CD4-positive, alpha-beta T cell (primary cell): ENCODE measurements around the gene CCPG1. TPM values are rescaled to one million over a fixed set of nuclear protein-coding genes. Genes with fewer than 3 reads are reported as not detected.

Experiments
- ATAC-seq: fragments of 200-7000 bp; cut with Tn5 transposase; one replicate; pipeline ENCODE4 v1.10.0; 2022; ENCODE audit warnings: mild to moderate bottlenecking; ENCODE audit not compliant: poor library complexity
- CTCF ChIA-PET: fragments of 350-600 bp; sonication (Branson Sonifier 250); formaldehyde crosslinking; loops from one replicate; lab custom pipeline; 2021; ENCODE audit warnings: antibody characterized with exemption, inconsistent platforms; lab: Charles Lee
- POLR2A ChIA-PET: fragments of 350-600 bp; sonication (Branson Sonifier 250); formaldehyde crosslinking; loops from one replicate; lab custom pipeline; 2021; ENCODE audit warnings: antibody characterized with exemption, inconsistent platforms; lab: Charles Lee
- DNase-seq, 14 experiments: peaks; one replicate each; pipeline ENCODE4 v3.0.0-alpha.2; 2013 to 2020; ENCODE audit warnings: mixed read lengths in 2 of 14
- H3K27ac ChIP-seq, 2 donors: one replicate each; pipeline versions ENCODE4 v1.5.1 to v1.7.0; 2013; ENCODE audit warnings: low read length in 2 of 2, low read depth in 1 of 2, mild to moderate bottlenecking in 1 of 2
- H3K27me3 ChIP-seq, 2 experiments: 1 replicate in 1 of 2; 2 replicates in 1 of 2; pipeline versions ENCODE4 v1.6.1 to v1.7.0; 2013; ENCODE audit warnings: low read length in 2 of 2, control low read depth in 1 of 2, mild to moderate bottlenecking in 1 of 2, moderate library complexity in 1 of 2; ENCODE audit not compliant: insufficient read depth in 2 of 2, control insufficient read depth in 1 of 2
- H3K36me3 ChIP-seq: one replicate; pipeline ENCODE4 v1.6.1; 2013; ENCODE audit warnings: low read length, control low read depth; ENCODE audit not compliant: insufficient read depth
- H3K4me1 ChIP-seq: one replicate; pipeline ENCODE4 v1.6.1; 2013; ENCODE audit warnings: low read length, control low read depth; ENCODE audit not compliant: insufficient read depth
- H3K4me3 ChIP-seq: one replicate; pipeline ENCODE4 v1.5.1; 2013; ENCODE audit warnings: mild to moderate bottlenecking, low read length, moderate library complexity
- H3K9me3 ChIP-seq, 2 experiments: 1 replicate in 1 of 2; 2 replicates in 1 of 2; pipeline versions ENCODE4 v1.6.1 to v1.7.0; 2013; ENCODE audit warnings: low read length in 2 of 2, mild to moderate bottlenecking in 2 of 2, control low read depth in 1 of 2, moderate library complexity in 1 of 2; ENCODE audit not compliant: control insufficient read depth in 1 of 2, insufficient read depth in 1 of 2
- H3K27ac Mint-ChIP-seq: one replicate; pipeline ENCODE4 v1.8.0; 2020; ENCODE audit warnings: mixed read lengths
- H3K27me3 Mint-ChIP-seq: one replicate; pipeline ENCODE4 v1.8.0; 2021; ENCODE audit warnings: mixed read lengths
- H3K36me3 Mint-ChIP-seq: one replicate; pipeline ENCODE4 v1.8.0; 2021; ENCODE audit warnings: low read depth, mixed read lengths
- H3K4me1 Mint-ChIP-seq: one replicate; pipeline ENCODE4 v1.8.0; 2021; ENCODE audit warnings: low read depth, mixed read lengths
- H3K4me3 Mint-ChIP-seq: one replicate; pipeline ENCODE4 v1.8.0; 2020; ENCODE audit warnings: mild to moderate bottlenecking, mixed read lengths
- H3K9me3 Mint-ChIP-seq: one replicate; pipeline ENCODE4 v1.8.0; 2020; ENCODE audit warnings: mixed read lengths
- CTCF ChIP-seq: fragments of 200-600 bp; IDR thresholded peaks from one replicate; pipeline ENCODE4 v1.8.0; 2022; ENCODE audit warnings: antibody characterized with exemption, mild to moderate bottlenecking
- intact Hi-C, 2 experiments: fragments of 100-400 bp; cut with DNase I in 1 of 2; cut with micrococcal nuclease in 1 of 2; formaldehyde crosslinking; loops; one replicate each; pipeline versions ENCODE4 v1.15.1 to v1.9.0; 2023 to 2025; cut with DNase I, micrococcal nuclease
- total RNA-seq, 174 experiments: library from RNA in 2 of 174; stranded (reverse) in 2 of 174; gene quantifications; one replicate each; pipeline ENCODE4 v1.2.3 and lab custom pipeline; 2021 to 2026

The CCPG1 gene
- total RNA-seq, 2 experiments from 2014 or later, result 29.9 to 31.5 TPM

GRCh38 chr15:55353025-55353424, 55.1 kb downstream of the CCPG1 start:
- no peak overlapping the region for H3K27ac Mint-ChIP-seq
- no peaks in the 10 kb centered on the region for H3K4me1 Mint-ChIP-seq
- Histone ChIP-seq H3K27me3 (no peaks in the 10 kb centered on the region), H3K36me3 (peaks cover 37% of the 10 kb centered on the region), H3K27ac (no peak overlapping the region), H3K9me3 (no peaks in the 10 kb centered on the region), H3K4me1 (no peaks in the 10 kb centered on the region), H3K4me3 (no peak overlapping the region)
- ATAC-seq (no peak), DNase-seq (no peak)
- H3K9me3 Mint-ChIP-seq, result no peaks in the 10 kb centered on the region
- peaks cover 68% of the 10 kb centered on the region for H3K36me3 Mint-ChIP-seq
- intact Hi-C loops, result no loop called here
- TF ChIP-seq CTCF, result no peak
- H3K27me3 Mint-ChIP-seq, result no peaks in the 10 kb centered on the region
- ChIA-PET CTCF (no interaction called here), POLR2A (no interaction called here)
- no peak overlapping the region for H3K4me3 Mint-ChIP-seq

GRCh38 chr15:55349282-55349681, 58.9 kb downstream of the CCPG1 start:
- H3K9me3 ChIP-seq, result no peaks in the 10 kb centered on the region
- Mint-ChIP-seq H3K4me1 (no peaks in the 10 kb centered on the region), H3K4me3 (no peak overlapping the region), H3K27me3 (no peaks in the 10 kb centered on the region), H3K9me3 (no peaks in the 10 kb centered on the region), H3K27ac (no peak overlapping the region), H3K36me3 (peaks cover 63% of the 10 kb centered on the region)
- H3K4me3 ChIP-seq, result no peak overlapping the region
- intact Hi-C loops, result no loop called here
- ATAC-seq (no peak), DNase-seq (no peak)
- no peak for TF ChIP-seq CTCF
- peaks cover 31% of the 10 kb centered on the region for H3K36me3 ChIP-seq
- POLR2A ChIA-PET, result interaction anchor here (0.7 kb wide), 1 partner anchor 22 kb away, joined by 3 read pairs; no protein-coding TSS in a partner anchor
- no peak overlapping the region for H3K27ac ChIP-seq
- no peaks in the 10 kb centered on the region for H3K4me1 ChIP-seq
- no peaks in the 10 kb centered on the region for H3K27me3 ChIP-seq
- CTCF ChIA-PET, result interaction anchor here (0.9 kb wide), 1 partner anchor 132 kb away, joined by 3 read pairs; no protein-coding TSS in a partner anchor

GRCh38 chr15:55348281-55348778, 59.8 kb downstream of the CCPG1 start:
- H3K27ac Mint-ChIP-seq, result no peak overlapping the region
- no peak for TF ChIP-seq CTCF
- H3K4me1 Mint-ChIP-seq, result no peaks in the 10 kb centered on the region
- H3K9me3 ChIP-seq, result no peaks in the 10 kb centered on the region
- peaks cover 70% of the 10 kb centered on the region for H3K36me3 Mint-ChIP-seq
- H3K4me3 Mint-ChIP-seq, result no peak overlapping the region
- no peaks in the 10 kb centered on the region for H3K9me3 Mint-ChIP-seq
- H3K27me3 ChIP-seq, result no peaks in the 10 kb centered on the region
- ChIA-PET POLR2A (no interaction called here), CTCF (interaction anchor here (0.9 kb wide), 1 partner anchor 131 kb away, joined by 3 read pairs; no protein-coding TSS in a partner anchor)
- H3K27ac ChIP-seq, result no peak overlapping the region
- no peaks in the 10 kb centered on the region for H3K27me3 Mint-ChIP-seq
- DNase-seq (no peak), ATAC-seq (no peak)
- intact Hi-C loops, result no loop called here
- peaks cover 39% of the 10 kb centered on the region for H3K36me3 ChIP-seq
- H3K4me1 ChIP-seq, result no peaks in the 10 kb centered on the region
- H3K4me3 ChIP-seq, result no peak overlapping the region
